GM12878 (cell line): ENCODE results near the gene SLC2A8. TPM values are rescaled to one million over a fixed set of nuclear protein-coding genes. Genes with fewer than 3 reads are reported as not detected.
A peak's percentile ranks its signal among the peaks of the same experiment; 100 is the strongest.

ENCODE experiments used
- ATAC-seq: fragments of 200-7000 bp; cut with Tn5 transposase; 3 replicates; pipeline ENCODE4 v1.9.1; 2020; ENCODE audit warnings: mild to moderate bottlenecking, moderate library complexity
- BruUV-seq: library from RNA; stranded (reverse); fragments of 400-500 nt; replicated peaks from 2 replicates; lab custom pipeline; 2021; lab: Mats Ljungman, UMichigan
- CTCF ChIA-PET: fragments of 300-600 bp; sonication (Branson Sonifier 250); formaldehyde crosslinking; extraction: SDS; loops from one replicate; lab custom pipeline; 2021; ENCODE audit warnings: inconsistent platforms; lab: Yijun Ruan, JAX
- POLR2A ChIA-PET: fragments of 350-600 bp; formaldehyde crosslinking; extraction: SDS; loops from one replicate; lab custom pipeline; 2021; ENCODE audit warnings: inconsistent platforms; lab: Charles Lee
- RAD21 ChIA-PET: fragments of 300-600 bp; sonication (Branson Sonifier 250); formaldehyde crosslinking; loops from one replicate; lab custom pipeline; 2023; ENCODE audit warnings: antibody characterized with exemption; ENCODE audit not compliant: unreplicated experiment; lab: Charles Lee
- SMC1A ChIA-PET: fragments of 300-600 bp; sonication (Branson Sonifier 250); formaldehyde crosslinking; loops from one replicate; lab custom pipeline; 2023; ENCODE audit not compliant: unreplicated experiment, uncharacterized antibody; lab: Charles Lee
- DNase-seq: peaks from one replicate; pipeline ENCODE4 v3.0.0-alpha.2; 2011; ENCODE audit warnings: low read depth, low spot score
- FAIRE-seq: peaks from 3 replicates; lab custom pipeline; 2011; peaks lifted over from hg19 to GRCh38; lab: Jason Lieb, UNC
- H2AFZ ChIP-seq: 2 replicates; pipeline ENCODE4 v1.6.0; 2011; ENCODE audit warnings: low read depth, low read length, control low read depth; ENCODE audit not compliant: control insufficient read depth
- H3K27ac ChIP-seq: 2 replicates; pipeline ENCODE4 v1.5.1; 2011; ENCODE audit warnings: control low read depth; ENCODE audit not compliant: control insufficient read depth, insufficient read depth
- H3K27me3 ChIP-seq, 2 experiments: replicated peaks in 1 of 2; 2 replicates each; pipeline versions ENCODE4 v1.6.0 to v1.6.1; 2011; ENCODE audit warnings: low read length in 1 of 2; ENCODE audit not compliant: control insufficient read depth in 2 of 2, insufficient read depth in 2 of 2
- H3K36me3 ChIP-seq, 2 experiments: 2 replicates each; pipeline ENCODE4 v1.5.1; 2011; ENCODE audit warnings: low read length in 1 of 2; ENCODE audit not compliant: control insufficient read depth in 2 of 2, insufficient read depth in 2 of 2
- H3K4me1 ChIP-seq: 2 replicates; pipeline ENCODE4 v1.6.1; 2011; ENCODE audit warnings: mild to moderate bottlenecking, low read length, moderate library complexity, mixed read lengths; ENCODE audit not compliant: control insufficient read depth, insufficient read depth
- H3K4me2 ChIP-seq: 2 replicates; pipeline ENCODE4 v1.6.0; 2011; ENCODE audit warnings: control low read depth; ENCODE audit not compliant: control insufficient read depth, insufficient read depth
- H3K4me3 ChIP-seq: fragments of 200-600 bp; sonication (generic); 2 replicates; pipeline ENCODE4 v1.5.1; 2016
- H3K79me2 ChIP-seq: 2 replicates; pipeline ENCODE4 v1.6.0; 2011; ENCODE audit warnings: low read length; ENCODE audit not compliant: control insufficient read depth, insufficient read depth
- H3K9ac ChIP-seq: 2 replicates; pipeline ENCODE4 v1.8.0; 2011; ENCODE audit warnings: low read length, control low read depth, mixed read lengths; ENCODE audit not compliant: control insufficient read depth, insufficient read depth
- H3K9me3 ChIP-seq: replicated peaks from 3 replicates; pipeline ENCODE4 v1.5.1; 2011; ENCODE audit warnings: mild to moderate bottlenecking, low read length; ENCODE audit not compliant: control insufficient read depth, insufficient read depth
- H4K20me1 ChIP-seq: 2 replicates; pipeline ENCODE4 v1.6.0; 2011; ENCODE audit not compliant: control insufficient read depth, insufficient read depth
- BCL11A ChIP-seq: IDR thresholded peaks from 2 replicates; pipeline ENCODE4 v1.6.1; 2011; ENCODE audit warnings: low read depth, low read length
- BCL3 ChIP-seq: IDR thresholded peaks from 2 replicates; pipeline ENCODE4 v1.6.1; 2011; ENCODE audit warnings: borderline replicate concordance, low read depth, mild to moderate bottlenecking, moderate library complexity, low read length; ENCODE audit not compliant: insufficient read depth, poor library complexity, severe bottlenecking
- BHLHE40 ChIP-seq, 2 experiments: fragments of 450-650 bp in 1 of 2; IDR thresholded peaks; 2 replicates each; pipeline ENCODE4 v1.6.1; 2011 to 2017; ENCODE audit warnings: low read depth in 2 of 2, borderline replicate concordance in 1 of 2, improper control_type of control experiment in 1 of 2, low read length in 1 of 2, mild to moderate bottlenecking in 1 of 2
- MLLT1 ChIP-seq: fragments of 450-650 bp; IDR thresholded peaks from 2 replicates; pipeline ENCODE4 v1.6.1; 2016; ENCODE audit warnings: mild to moderate bottlenecking
- MTA2 ChIP-seq: fragments of 450-650 bp; IDR thresholded peaks from 2 replicates; pipeline ENCODE4 v1.6.1; 2016; ENCODE audit warnings: low read depth, mild to moderate bottlenecking, moderate library complexity
- MTA3 ChIP-seq: IDR thresholded peaks from 2 replicates; pipeline ENCODE4 v1.6.1; 2012; ENCODE audit warnings: low read length, inconsistent platforms, borderline replicate concordance
- NR2F1 ChIP-seq: fragments of 450-650 bp; conservative IDR thresholded peaks from 2 replicates; pipeline ENCODE4 v1.6.1; 2017; ENCODE audit warnings: mild to moderate bottlenecking
- PAX5 ChIP-seq: IDR thresholded peaks from 2 replicates; pipeline ENCODE4 v1.6.1; 2011; ENCODE audit warnings: low read depth, low read length, borderline replicate concordance
- RAD51 ChIP-seq: fragments of 450-650 bp; IDR thresholded peaks from 2 replicates; pipeline ENCODE4 v1.6.1; 2016; ENCODE audit warnings: moderate library complexity, mild to moderate bottlenecking, inconsistent platforms
- SIX5 ChIP-seq: IDR thresholded peaks from 2 replicates; pipeline ENCODE4 v1.6.1; 2011; ENCODE audit warnings: mild to moderate bottlenecking, low read depth, low read length, moderate library complexity; ENCODE audit not compliant: severe bottlenecking
- SPI1 ChIP-seq: IDR thresholded peaks from 2 replicates; pipeline ENCODE4 v1.6.1; 2011; ENCODE audit warnings: low read depth, mild to moderate bottlenecking, low read length, moderate library complexity, borderline replicate concordance; ENCODE audit not compliant: insufficient read depth
- ZBTB33 ChIP-seq: fragments of 450-650 bp; IDR thresholded peaks from 2 replicates; pipeline ENCODE4 v1.6.1; 2017; ENCODE audit warnings: mild to moderate bottlenecking
- ZBTB4 ChIP-seq: fragments of 450-650 bp; formaldehyde crosslinking; IDR thresholded peaks from 2 replicates; pipeline ENCODE4 v1.4.0; 2022; ENCODE audit warnings: mild to moderate bottlenecking, moderate library complexity
- WGBS: methylation state at CpG from one replicate; pipeline ENCODE4 v1.1.6; 2016; ENCODE audit warnings: low lambda C conversion rate; ENCODE audit not compliant: insufficient replicate concordance, insufficient coverage; ENCODE audit errors: missing lambda C conversion rate; 5-methylcytosine and 5-hydroxymethylcytosine counted together
- in situ Hi-C: fragments of 300-500 bp; cut with MboI; formaldehyde crosslinking; loops from 9 replicates; pipeline ENCODE4 v1.14.3; 2018; ENCODE audit warnings: mixed read lengths
- intact Hi-C: fragments of 100-400 bp; cut with micrococcal nuclease; formaldehyde crosslinking; loops from one replicate; pipeline ENCODE4 v1.14.2; 2022; ENCODE audit not compliant: unreplicated experiment
- polyA plus RNA-seq, 11 experiments: library from polyadenylated mRNA; depleted of rRNA in 4 of 11; unstranded in 6 of 11; stranded (reverse) in 5 of 11; fragments of >200 nt; fragmentation: Nextera tagmentation in 4 of 11; fragmentation: Illumina TruSeq in 1 of 11; extraction: Ambion mirVana in 4 of 11; extraction: Trizol in 1 of 11; gene quantifications; 1 replicate in 1 of 11; 2 replicates in 10 of 11; pipeline versions ENCODE4 v1.2.1 to v1.2.3, GENCODE V29; 2011 to 2016; ENCODE audit warnings: inconsistent platforms in 2 of 11, missing spikeins in 2 of 11, low read depth in 1 of 11
- total RNA-seq, 4 experiments: library from RNA; depleted of rRNA in 3 of 4; stranded (reverse); fragments of >200 nt in 3 of 4; fragmentation: Illumina TruSeq in 1 of 4; extraction: Trizol in 1 of 4; gene quantifications; 2 replicates each; pipeline versions ENCODE4 v1.2.1 to v1.2.3, GENCODE V29; 2013 to 2021

The SLC2A8 gene
- total and polyA plus RNA-seq, 10 of the 15 experiments (the other 5 are each of a cell fraction or from before 2014, with no cell fraction given) = 0.31 to 22.7 (median 10.0) TPM

GRCh38 chr9:127388037-127388855 lies 8.7 kb upstream of the SLC2A8 start:
- 14% methylated on average over 10 of the region's 10 CpGs for WGBS
- RAD21 ChIA-PET = interaction anchor here (0.7 to 1.4 kb wide), 2 partner anchors 9 to 32 kb away, joined by 3 to 10 read pairs; partner anchors contain the start of gene SLC2A8
- H3K4me1 ChIP-seq = peaks cover 27% of the 10 kb centered on the region
- no peaks in the 10 kb centered on the region for H3K36me3 ChIP-seq
- no peaks in the 10 kb centered on the region for H3K79me2 ChIP-seq
- peak; percentile 79 for DNase-seq
- intact Hi-C loops (no loop called here), in situ Hi-C loops (no loop called here)
- FAIRE-seq = peak; percentile 78
- CTCF ChIA-PET = interaction anchor here (0.6 to 1.8 kb wide), 7 partner anchors 9 to 186 kb away, joined by 3 to 8 read pairs (median 3); partner anchors contain the start of gene SLC2A8
- H3K27ac ChIP-seq = peak overlapping the region; percentile 65
- no peaks in the 10 kb centered on the region for H3K9me3 ChIP-seq
- SMC1A ChIA-PET = interaction anchor here (1.1 to 1.3 kb wide), 4 partner anchors 9 to 80 kb away, joined by 3 to 5 read pairs (median 4); partner anchors contain the start of genes SLC2A8 and ZNF79
- 0 out of 2 replicates have a peak overlapping the region, but pooled peaks have one; percentile 9 for H3K4me3 ChIP-seq
- ATAC-seq = peak; percentile 96
- POLR2A ChIA-PET = interaction anchor here (0.6 to 1.3 kb wide), 7 partner anchors 8 to 1542 kb away, joined by 3 to 9 read pairs (median 3); partner anchors contain the start of gene SLC2A8
- H3K9ac ChIP-seq = peak overlapping the region; percentile 30; the same call in 1 of the 2 replicates
- peak overlapping the region; percentile 51 for H3K4me2 ChIP-seq
- no TSS peak for BruUV-seq
- H2AFZ ChIP-seq = peak overlapping the region; percentile 40
- no peaks in the 10 kb centered on the region for H3K27me3 ChIP-seq
- no peaks in the 10 kb centered on the region for H4K20me1 ChIP-seq
- TF ChIP-seq SPI1 (no peak), RAD51 (peak; percentile 71; the same call in 1 of the 2 replicates), BCL11A (peak; percentile 92), MLLT1 (peak; percentile 97), BHLHE40 (IDR thresholded peaks at IDR 0.05; ENCODE audit: borderline replicate concordance in 1 of 2, low read depth in 2 of 2, low read length in 1 of 2) (peak; percentile 96), PAX5 (peak; percentile 88), NR2F1 (peak; percentile 73), ZBTB33 (no peak), MTA2 (peak; percentile 94), MTA3 (peak; percentile 80; the same call in 1 of the 2 replicates), BCL3 (peak; percentile 66), ZBTB4 (CRISPR knock-in tag) (no peak), SIX5 (no peak)
